Osteocyte (in vitro differentiated cells): ENCODE data around the gene CORO1C. TPM values are rescaled to one million over a fixed set of nuclear protein-coding genes. Genes with fewer than 3 reads are reported as not detected.
A peak's percentile ranks its signal among the peaks of the same experiment; 100 is the strongest.
"Not testable (repeated sequence)": the region's sequence is repeated elsewhere in the genome, so short reads cannot be mapped to it uniquely, and the experiment has no call there.

Experiments used
- DNase-seq: peaks from one replicate; pipeline ENCODE4 v3.0.0; 2021; ENCODE audit warnings: mixed read lengths; ENCODE audit not compliant: unreplicated experiment; ENCODE audit errors: extremely low spot score
- H3K27ac Mint-ChIP-seq: one replicate; pipeline ENCODE4 v1.8.0; 2021; ENCODE audit warnings: mild to moderate bottlenecking, mixed read lengths; ENCODE audit not compliant: unreplicated experiment
- H3K27me3 Mint-ChIP-seq: one replicate; pipeline ENCODE4 v1.8.0; 2021; ENCODE audit warnings: mixed read lengths; ENCODE audit not compliant: unreplicated experiment
- H3K36me3 Mint-ChIP-seq: one replicate; pipeline ENCODE4 v1.8.0; 2021; ENCODE audit warnings: mixed read lengths; ENCODE audit not compliant: unreplicated experiment
- H3K4me1 Mint-ChIP-seq: one replicate; pipeline ENCODE4 v1.8.0; 2021; ENCODE audit warnings: mixed read lengths; ENCODE audit not compliant: unreplicated experiment
- H3K4me3 Mint-ChIP-seq: one replicate; pipeline ENCODE4 v1.8.0; 2021; ENCODE audit warnings: mild to moderate bottlenecking, moderate library complexity, mixed read lengths; ENCODE audit not compliant: unreplicated experiment
- H3K9me3 Mint-ChIP-seq: one replicate; pipeline ENCODE4 v1.8.0; 2021; ENCODE audit warnings: mixed read lengths; ENCODE audit not compliant: unreplicated experiment
- CTCF ChIP-seq: fragments of 200-600 bp; sonication (generic); IDR thresholded peaks from 2 replicates; pipeline ENCODE4 v1.5.0; 2021; ENCODE audit warnings: antibody characterized with exemption, mild to moderate bottlenecking, moderate library complexity
- total RNA-seq: library from RNA; stranded (reverse); gene quantifications from 2 replicates; pipeline ENCODE4 v1.2.1, GENCODE V29; 2021

CORO1C gene
- total RNA-seq, 1 donor from 2014 or later = 234 TPM

GRCh38 chr12:108633081-108633533 lies 98.2 kb downstream of the CORO1C start:
- no peaks in the 10 kb centered on the region for H3K36me3 Mint-ChIP-seq
- no peaks in the 10 kb centered on the region for H3K9me3 Mint-ChIP-seq
- H3K27ac Mint-ChIP-seq = peak overlapping the region; percentile 11
- TF ChIP-seq CTCF = no peak
- H3K4me3 Mint-ChIP-seq = no peak overlapping the region
- peaks cover 57% of the 10 kb centered on the region for H3K4me1 Mint-ChIP-seq
- DNase-seq = no peak
- no peaks in the 10 kb centered on the region for H3K27me3 Mint-ChIP-seq

GRCh38 chr12:108631261-108631660 lies 100.1 kb downstream of the CORO1C start:
- not testable (repeated sequence) for H3K36me3 Mint-ChIP-seq, DNase-seq, H3K9me3 Mint-ChIP-seq, H3K27me3 Mint-ChIP-seq, H3K4me3 Mint-ChIP-seq
- H3K27ac Mint-ChIP-seq = peak overlapping the region; percentile 77
- H3K4me1 Mint-ChIP-seq = peaks cover 53% of the 10 kb centered on the region

GRCh38 chr12:108630481-108631207 lies 100.7 kb downstream of the CORO1C start:
- TF ChIP-seq CTCF = no peak
- H3K9me3 Mint-ChIP-seq = no peaks in the 10 kb centered on the region
- H3K36me3 Mint-ChIP-seq = no peaks in the 10 kb centered on the region
- peak overlapping the region; percentile 77 for H3K27ac Mint-ChIP-seq
- no peak overlapping the region for H3K4me3 Mint-ChIP-seq
- peaks cover 48% of the 10 kb centered on the region for H3K4me1 Mint-ChIP-seq
- no peaks in the 10 kb centered on the region for H3K27me3 Mint-ChIP-seq
- no peak for DNase-seq

GRCh38 chr12:108629824-108630476 lies 101.4 kb downstream of the CORO1C start:
- no peak for DNase-seq
- H3K27ac Mint-ChIP-seq = peak overlapping the region; percentile 77
- no peaks in the 10 kb centered on the region for H3K36me3 Mint-ChIP-seq
- no peak for TF ChIP-seq CTCF
- no peaks in the 10 kb centered on the region for H3K9me3 Mint-ChIP-seq
- no peaks in the 10 kb centered on the region for H3K27me3 Mint-ChIP-seq
- peaks cover 48% of the 10 kb centered on the region for H3K4me1 Mint-ChIP-seq
- H3K4me3 Mint-ChIP-seq = no peak overlapping the region

GRCh38 chr12:108629151-108629550 lies 102.2 kb downstream of the CORO1C start:
- TF ChIP-seq CTCF = no peak
- Mint-ChIP-seq H3K4me3 (no peak overlapping the region), H3K9me3 (no peaks in the 10 kb centered on the region), H3K4me1 (peaks cover 44% of the 10 kb centered on the region), H3K36me3 (no peaks in the 10 kb centered on the region), H3K27me3 (no peaks in the 10 kb centered on the region), H3K27ac (peak overlapping the region; percentile 56)
- no peak for DNase-seq
